ENCODE results near the gene MED29. TPM values are rescaled to one million over a fixed set of nuclear protein-coding genes. Genes with fewer than 3 reads are reported as not detected.

The MED29 gene
- total and polyA plus RNA-seq, 10 of the 15 experiments (the other 5 are each of a cell fraction or from before 2014, with no cell fraction given), result 3.2 to 36.6 (median 22.8) TPM

DNA sequence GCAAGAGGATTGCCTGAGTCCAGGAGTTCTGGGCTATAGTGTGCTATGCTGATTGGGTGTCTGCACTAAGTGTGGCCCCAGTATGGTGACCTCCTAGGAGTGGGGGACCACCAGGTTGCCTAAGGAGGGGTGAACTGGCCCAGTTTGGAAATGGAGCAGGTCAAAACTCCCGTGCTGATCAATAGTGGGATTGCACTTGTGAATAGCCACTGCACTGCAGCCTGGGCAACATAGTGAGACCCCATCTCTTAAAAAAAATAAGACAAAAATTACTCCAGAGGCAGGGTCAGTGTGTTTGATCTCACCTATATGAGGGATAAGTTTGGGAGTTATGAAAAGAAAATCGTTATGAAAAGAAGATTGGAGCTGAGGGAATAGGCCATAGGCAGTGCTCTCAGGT is 22.0 kb upstream of the MED29 start (continued):
- TF ChIP-seq ZBTB33 (IDR thresholded peaks at IDR 0.05), result no peak
- TF ChIP-seq ATF2 (IDR thresholded peaks at IDR 0.05; ENCODE audit: low read length), result no peak
- TF ChIP-seq, protein P1, sequence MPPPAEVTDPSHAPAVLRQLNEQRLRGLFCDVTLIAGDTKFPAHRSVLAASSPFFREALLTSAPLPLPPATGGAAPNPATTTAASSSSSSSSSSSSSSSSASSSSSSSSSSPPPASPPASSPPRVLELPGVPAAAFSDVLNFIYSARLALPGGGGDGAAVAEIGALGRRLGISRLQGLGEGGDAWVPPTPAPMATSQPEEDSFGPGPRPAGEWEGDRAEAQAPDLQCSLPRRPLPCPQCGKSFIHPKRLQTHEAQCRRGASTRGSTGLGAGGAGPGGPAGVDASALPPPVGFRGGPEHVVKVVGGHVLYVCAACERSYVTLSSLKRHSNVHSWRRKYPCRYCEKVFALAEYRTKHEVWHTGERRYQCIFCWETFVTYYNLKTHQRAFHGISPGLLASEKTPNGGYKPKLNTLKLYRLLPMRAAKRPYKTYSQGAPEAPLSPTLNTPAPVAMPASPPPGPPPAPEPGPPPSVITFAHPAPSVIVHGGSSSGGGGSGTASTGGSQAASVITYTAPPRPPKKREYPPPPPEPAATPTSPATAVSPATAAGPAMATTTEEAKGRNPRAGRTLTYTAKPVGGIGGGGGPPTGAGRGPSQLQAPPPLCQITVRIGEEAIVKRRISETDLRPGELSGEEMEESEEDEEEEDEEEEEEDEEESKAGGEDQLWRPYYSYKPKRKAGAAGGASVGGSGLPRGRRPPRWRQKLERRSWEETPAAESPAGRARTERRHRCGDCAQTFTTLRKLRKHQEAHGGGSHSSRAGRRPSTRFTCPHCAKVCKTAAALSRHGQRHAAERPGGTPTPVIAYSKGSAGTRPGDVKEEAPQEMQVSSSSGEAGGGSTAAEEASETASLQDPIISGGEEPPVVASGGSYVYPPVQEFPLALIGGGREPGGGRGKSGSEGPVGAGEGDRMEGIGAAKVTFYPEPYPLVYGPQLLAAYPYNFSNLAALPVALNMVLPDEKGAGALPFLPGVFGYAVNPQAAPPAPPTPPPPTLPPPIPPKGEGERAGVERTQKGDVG (CRISPR knock-in tag; IDR thresholded peaks at IDR 0.05), result no peak
- no peak for TF ChIP-seq CHD2 (IDR thresholded peaks at IDR 0.05; ENCODE audit: borderline replicate concordance, low read depth, low read length)
- TF ChIP-seq NR2C2 (IDR thresholded peaks at IDR 0.05; ENCODE audit: borderline replicate concordance, control insufficient read depth, insufficient read length, low read depth), result no peak

DNA sequence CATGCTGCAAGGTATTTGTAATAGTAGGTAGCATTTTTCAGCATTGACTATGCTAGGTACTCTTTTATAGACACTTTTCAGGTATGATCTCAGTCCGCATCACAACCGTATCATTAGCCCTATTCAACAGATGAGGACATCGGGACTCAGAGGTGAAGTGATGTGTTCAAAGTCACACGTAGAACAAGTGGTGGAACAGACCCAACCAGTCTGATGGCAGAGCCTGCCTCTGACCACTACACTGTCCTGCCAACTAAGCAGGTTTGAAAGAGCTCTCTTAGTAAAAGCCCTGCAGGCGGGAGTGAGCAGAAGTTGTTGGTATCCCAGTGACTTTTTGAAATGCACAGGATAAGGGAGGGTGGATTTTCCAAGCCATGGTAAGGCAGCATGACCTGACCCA is 20.4 kb upstream of the MED29 start:
- DNase-seq (ENCODE audit: low read depth, low spot score), result no peak
- ATAC-seq, result no peak
- CTCF ChIA-PET, result no interaction called here
- H3K9me3 ChIP-seq (replicated peaks; ENCODE audit: control insufficient read depth, insufficient read depth, low read length), result no peaks in the 10 kb centered on the region
- H3K27me3 ChIP-seq (replicated peaks in 1 of 2; ENCODE audit: control insufficient read depth in 2 of 2, insufficient read depth in 2 of 2, low read length in 1 of 2), result no peaks in the 10 kb centered on the region
- SMC1A ChIA-PET (ENCODE audit: uncharacterized antibody, unreplicated experiment), result no interaction called here
- H3K4me2 ChIP-seq (ENCODE audit: control insufficient read depth, insufficient read depth), result no peak overlapping the region
- in situ Hi-C loops (cut with MboI), result no loop called here
- 100% methylated on average over 5 of the region's 5 CpGs for WGBS (ENCODE audit: insufficient coverage, insufficient replicate concordance, low lambda C conversion rate, missing lambda C conversion rate)
- H4K20me1 ChIP-seq (ENCODE audit: control insufficient read depth, insufficient read depth), result no peaks in the 10 kb centered on the region
- H2AFZ ChIP-seq (ENCODE audit: control insufficient read depth, low read depth, low read length), result no peak overlapping the region
- RAD21 ChIA-PET (ENCODE audit: unreplicated experiment), result no interaction called here
- H3K4me1 ChIP-seq (ENCODE audit: control insufficient read depth, insufficient read depth, low read length), result no peaks in the 10 kb centered on the region
- no TSS peak for BruUV-seq (replicated peaks)
- H3K4me3 ChIP-seq, result no peak overlapping the region
- no peak overlapping the region for H3K27ac ChIP-seq (ENCODE audit: control insufficient read depth, insufficient read depth)
- H3K36me3 ChIP-seq (ENCODE audit: control insufficient read depth in 2 of 2, insufficient read depth in 2 of 2, low read length in 1 of 2), result peaks cover 4 to 17% of the 10 kb centered on the region in 2 experiments; a peak in 3 of 4 replicates
- H3K79me2 ChIP-seq (ENCODE audit: control insufficient read depth, insufficient read depth, low read length), result no peaks in the 10 kb centered on the region
- H3K9ac ChIP-seq (ENCODE audit: control insufficient read depth, insufficient read depth, low read length), result no peak overlapping the region
- POLR2A ChIA-PET, result no interaction called here
- FAIRE-seq, result no peak
- intact Hi-C loops (cut with micrococcal nuclease; ENCODE audit: unreplicated experiment), result no loop called here
- TF ChIP-seq STAT3 (IDR thresholded peaks at IDR 0.05; ENCODE audit: low read depth, low read length) (no peak), NRF1 (conservative IDR thresholded peaks at IDR 0.05; ENCODE audit: low read depth, low read length) (no peak), PAX5 (IDR thresholded peaks at IDR 0.05; ENCODE audit: borderline replicate concordance, low read depth, low read length) (no peak), WRNIP1 (IDR thresholded peaks at IDR 0.05; ENCODE audit: borderline replicate concordance, low read depth, low read length) (no peak), USF1 (IDR thresholded peaks at IDR 0.05; ENCODE audit: borderline replicate concordance, extremely low read length, insufficient read depth, low read depth, low read length) (no peak), SMC3 (IDR thresholded peaks at IDR 0.05; ENCODE audit: borderline replicate concordance, low read length) (no peak), RUNX3 (IDR thresholded peaks at IDR 0.05; ENCODE audit: low read length) (no peak), HDAC2 (IDR thresholded peaks at IDR 0.05) (no peak), KDM1A (IDR thresholded peaks at IDR 0.05; ENCODE audit: borderline replicate concordance) (no peak), GABPA (IDR thresholded peaks at IDR 0.05; ENCODE audit: low read depth) (no peak), SREBF2 (IDR thresholded peaks at IDR 0.05; ENCODE audit: low read length) (no peak), BRCA1 (IDR thresholded peaks at IDR 0.05; ENCODE audit: low read depth, low read length) (no peak), RBBP5 (conservative IDR thresholded peaks at IDR 0.05) (no peak), YY1 (IDR thresholded peaks at IDR 0.05; ENCODE audit: low read depth, low read length) (no peak)

Measured in GM12878 (cell line).